ENCODE results near the gene ATG2A. TPM values are rescaled to one million over a fixed set of nuclear protein-coding genes. Genes with fewer than 3 reads are reported as not detected.

The ATG2A gene
- total and polyA plus RNA-seq, 10 of the 15 experiments (the other 5 are each of a cell fraction or from before 2014, with no cell fraction given): 0.08 to 19.0 (median 4.6) TPM

- WGBS (ENCODE audit: insufficient coverage, insufficient replicate concordance, low lambda C conversion rate, missing lambda C conversion rate): 90% methylated on average over 19 of the region's 19 CpGs
- in situ Hi-C loops (cut with MboI): no loop called here
- Histone ChIP-seq H3K4me2 (ENCODE audit: control insufficient read depth, insufficient read depth) (no peak overlapping the region), H3K27me3 (replicated peaks in 1 of 2; ENCODE audit: control insufficient read depth in 2 of 2, insufficient read depth in 2 of 2, low read length in 1 of 2) (no peaks in the 10 kb centered on the region), H3K4me1 (ENCODE audit: control insufficient read depth, insufficient read depth, low read length) (peaks cover 9% of the 10 kb centered on the region), H3K9me3 (replicated peaks; ENCODE audit: control insufficient read depth, insufficient read depth, low read length) (no peaks in the 10 kb centered on the region), H3K27ac (ENCODE audit: control insufficient read depth, insufficient read depth) (no peak overlapping the region), H3K9ac (ENCODE audit: control insufficient read depth, insufficient read depth, low read length) (no peak overlapping the region), H3K4me3 (no peak overlapping the region), H2AFZ (ENCODE audit: control insufficient read depth, low read depth, low read length) (no peak overlapping the region), H3K79me2 (ENCODE audit: control insufficient read depth, insufficient read depth, low read length) (no peaks in the 10 kb centered on the region), H3K36me3 (ENCODE audit: control insufficient read depth in 2 of 2, insufficient read depth in 2 of 2, low read length in 1 of 2) (peaks cover 0 to 3% of the 10 kb centered on the region in 2 experiments; a peak in 1 of 4 replicates), H4K20me1 (ENCODE audit: control insufficient read depth, insufficient read depth) (no peaks in the 10 kb centered on the region)
- ChIA-PET CTCF (interaction anchor here (3.6 to 30.0 kb wide), 2 partner anchors 9 to 41 kb away, joined by 15 to 1208 read pairs; partner anchors contain the start of gene CDC42BPG), POLR2A (interaction anchor here (1.0 to 1.4 kb wide), 3 partner anchors 33 to 51 kb away, joined by 3 to 5 read pairs (median 4); no protein-coding TSS in a partner anchor), SMC1A (ENCODE audit: uncharacterized antibody, unreplicated experiment) (interaction anchor here (4.1 kb wide), 1 partner anchor 48 kb away, joined by 18 read pairs; no protein-coding TSS in a partner anchor), RAD21 (ENCODE audit: unreplicated experiment) (interaction anchor here (0.6 kb wide), 1 partner anchor 50 kb away, joined by 3 read pairs; no protein-coding TSS in a partner anchor)
- no peak for DNase-seq (ENCODE audit: low read depth, low spot score)
- no peak for ATAC-seq
- FAIRE-seq: no peak
- TF ChIP-seq HDGF (IDR thresholded peaks at IDR 0.05) (no peak), RELB (IDR thresholded peaks at IDR 0.05; ENCODE audit: low read depth) (no peak), ATF3 (IDR thresholded peaks at IDR 0.05; ENCODE audit: borderline replicate concordance, extremely low read depth, low read depth, low read length) (no peak), BMI1 (IDR thresholded peaks at IDR 0.05; ENCODE audit: borderline replicate concordance) (no peak), KAT2A (conservative IDR thresholded peaks at IDR 0.05; ENCODE audit: control insufficient read depth, low read depth, low read length) (no peak), EP300 (IDR thresholded peaks at IDR 0.05; ENCODE audit: borderline replicate concordance in 1 of 2, control insufficient read depth in 1 of 2, low read depth in 2 of 2, low read length in 2 of 2) (no peak), NR2C1 (IDR thresholded peaks at IDR 0.05) (no peak), BCLAF1 (IDR thresholded peaks at IDR 0.05) (no peak), ZNF622 (IDR thresholded peaks at IDR 0.05) (no peak), RBBP5 (conservative IDR thresholded peaks at IDR 0.05) (no peak), GATAD2B (conservative IDR thresholded peaks at IDR 0.05; ENCODE audit: low read depth) (no peak), STAT3 (IDR thresholded peaks at IDR 0.05; ENCODE audit: low read depth, low read length) (no peak)
- no TSS peak for BruUV-seq (replicated peaks)
- intact Hi-C loops (cut with micrococcal nuclease; ENCODE audit: unreplicated experiment): no loop called here
These were observed 19.5 kb downstream of the ATG2A start for GRCh38 chr11:64897381-64898075.
